ENCODE data around the gene CDKAL1.
"Not testable (repeated sequence)": the region's sequence is repeated elsewhere in the genome, so short reads cannot be mapped to it uniquely, and the experiment has no call there.

Gene CDKAL1

DNA sequence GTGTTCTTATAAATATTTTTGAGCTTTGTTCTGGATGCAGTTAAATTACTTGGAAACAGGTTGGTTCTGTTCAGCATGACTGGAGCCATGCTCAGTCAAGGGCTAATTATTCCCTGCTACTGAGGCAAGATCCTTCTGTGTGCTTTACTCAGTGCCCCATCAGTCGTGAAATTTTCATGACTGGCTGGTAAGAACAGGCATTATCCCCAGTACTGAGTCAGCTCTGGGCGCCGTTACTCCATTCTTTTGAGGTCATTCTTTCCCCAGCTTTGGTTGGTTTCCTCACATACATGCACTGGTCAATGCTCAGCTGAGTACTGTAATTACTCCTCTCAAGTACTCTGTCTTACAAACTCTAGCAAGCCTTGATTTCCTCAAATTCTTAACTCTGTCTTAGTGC is 71.3 kb downstream of the CDKAL1 start:
- TF ChIP-seq YY1 (IDR thresholded peaks at IDR 0.05; ENCODE audit: insufficient read depth, insufficient read length) (no peak), SUZ12 (IDR thresholded peaks at IDR 0.05; ENCODE audit: extremely low read depth, insufficient read depth, insufficient read length) (no peak), ZNF274 (IDR thresholded peaks at IDR 0.05; ENCODE audit: low read depth, low read length) (no peak)
- Histone ChIP-seq H3K4me1 (ENCODE audit: insufficient read depth, insufficient read length) (no peaks in the 10 kb centered on the region), H3K9ac (ENCODE audit: insufficient read length, low read depth) (no peak overlapping the region), H3K9me3 (ENCODE audit: insufficient read depth, low read length) (no peaks in the 10 kb centered on the region), H3K4me3 (ENCODE audit: insufficient read length, low read depth) (no peak overlapping the region), H3K27me3 (ENCODE audit: insufficient read depth, insufficient read length) (no peaks in the 10 kb centered on the region), H3K36me3 (ENCODE audit: insufficient read depth, insufficient read length, low read length) (no peaks in the 10 kb centered on the region)
- no peak for DNase-seq (ENCODE audit: low read depth, low spot score)

DNA sequence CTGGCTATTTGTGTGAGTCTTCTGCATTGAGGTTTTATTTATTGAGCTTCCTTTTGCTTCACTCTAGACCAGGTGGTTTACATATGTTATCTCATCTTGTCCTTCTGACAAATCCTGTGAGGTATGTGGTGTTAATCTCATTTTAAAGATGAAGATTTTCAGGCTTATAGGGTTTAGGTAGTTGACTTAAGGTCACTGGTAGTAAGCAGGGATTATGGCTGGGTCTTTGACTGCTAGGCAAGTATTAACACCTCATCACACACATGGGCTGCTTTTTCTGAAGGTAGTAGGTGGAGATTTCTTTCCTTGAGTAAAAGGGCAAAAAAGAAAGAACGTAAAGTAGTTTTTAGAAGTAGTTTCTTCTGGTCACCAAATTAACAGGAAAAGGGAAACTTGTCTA is 72.6 kb downstream of the CDKAL1 start:
- no peak overlapping the region for H3K9ac ChIP-seq (ENCODE audit: insufficient read length, low read depth)
- no peak for DNase-seq (ENCODE audit: low read depth, low spot score)
- H3K27me3 ChIP-seq (ENCODE audit: insufficient read depth, insufficient read length) = no peaks in the 10 kb centered on the region
- H3K9me3 ChIP-seq (ENCODE audit: insufficient read depth, low read length) = no peaks in the 10 kb centered on the region
- no peaks in the 10 kb centered on the region for H3K4me1 ChIP-seq (ENCODE audit: insufficient read depth, insufficient read length)
- TF ChIP-seq YY1 (IDR thresholded peaks at IDR 0.05; ENCODE audit: insufficient read depth, insufficient read length) (no peak), ZNF274 (IDR thresholded peaks at IDR 0.05; ENCODE audit: low read depth, low read length) (no peak), SUZ12 (IDR thresholded peaks at IDR 0.05; ENCODE audit: extremely low read depth, insufficient read depth, insufficient read length) (no peak)
- H3K4me3 ChIP-seq (ENCODE audit: insufficient read length, low read depth) = no peak overlapping the region
- no peaks in the 10 kb centered on the region for H3K36me3 ChIP-seq (ENCODE audit: insufficient read depth, insufficient read length, low read length)

DNA sequence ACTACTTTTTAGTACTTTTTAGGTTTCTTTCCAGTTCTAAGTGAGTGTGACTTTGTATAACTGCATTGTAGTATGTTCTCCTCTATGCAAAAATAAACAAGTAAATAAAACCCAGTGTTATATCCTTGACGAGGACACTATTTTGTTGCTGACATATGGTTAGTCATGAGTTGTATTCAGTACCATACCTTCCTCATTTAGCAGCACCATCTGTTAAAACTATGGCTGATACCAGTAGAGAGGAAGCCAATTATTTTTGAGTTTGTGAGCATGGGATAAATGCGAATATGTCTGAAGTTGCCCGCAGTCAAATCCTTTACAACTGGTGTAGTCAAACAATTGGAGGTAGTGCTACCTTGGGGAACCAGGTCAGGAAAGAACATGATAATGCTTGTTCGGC is 74.1 kb downstream of the CDKAL1 start:
- no peaks in the 10 kb centered on the region for H3K36me3 ChIP-seq (ENCODE audit: insufficient read depth, insufficient read length, low read length)
- DNase-seq (ENCODE audit: low read depth, low spot score) = no peak
- no peaks in the 10 kb centered on the region for H3K27me3 ChIP-seq (ENCODE audit: insufficient read depth, insufficient read length)
- H3K4me3 ChIP-seq (ENCODE audit: insufficient read length, low read depth) = no peak overlapping the region
- TF ChIP-seq SUZ12 (IDR thresholded peaks at IDR 0.05; ENCODE audit: extremely low read depth, insufficient read depth, insufficient read length) (no peak), YY1 (IDR thresholded peaks at IDR 0.05; ENCODE audit: insufficient read depth, insufficient read length) (no peak), ZNF274 (IDR thresholded peaks at IDR 0.05; ENCODE audit: low read depth, low read length) (no peak)
- H3K9ac ChIP-seq (ENCODE audit: insufficient read length, low read depth) = no peak overlapping the region
- H3K4me1 ChIP-seq (ENCODE audit: insufficient read depth, insufficient read length) = no peaks in the 10 kb centered on the region
- no peaks in the 10 kb centered on the region for H3K9me3 ChIP-seq (ENCODE audit: insufficient read depth, low read length)

DNA sequence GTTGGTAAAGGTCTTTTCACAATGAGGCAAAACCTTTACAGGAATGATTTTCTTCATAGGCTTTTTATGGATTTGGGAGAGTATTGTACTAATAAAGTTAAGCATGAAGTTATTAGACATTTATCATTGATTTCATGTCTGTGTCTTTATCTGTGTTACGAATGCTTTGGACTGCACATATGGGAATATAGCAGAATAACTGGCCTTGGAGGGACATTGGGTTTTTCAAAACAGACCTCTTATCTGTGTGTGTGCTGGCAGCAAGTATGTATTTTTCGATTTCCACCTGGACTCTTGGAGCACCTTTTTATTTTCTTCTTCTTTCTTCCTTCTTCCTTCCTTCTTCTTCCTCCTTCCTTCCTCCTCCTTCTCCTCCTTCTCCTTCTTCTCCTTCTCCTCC is 74.6 kb downstream of the CDKAL1 start:
- no peaks in the 10 kb centered on the region for H3K9me3 ChIP-seq (ENCODE audit: insufficient read depth, low read length)
- no peak overlapping the region for H3K9ac ChIP-seq (ENCODE audit: insufficient read length, low read depth)
- TF ChIP-seq SUZ12 (IDR thresholded peaks at IDR 0.05; ENCODE audit: extremely low read depth, insufficient read depth, insufficient read length) (no peak), ZNF274 (IDR thresholded peaks at IDR 0.05; ENCODE audit: low read depth, low read length) (no peak), YY1 (IDR thresholded peaks at IDR 0.05; ENCODE audit: insufficient read depth, insufficient read length) (no peak)
- H3K4me3 ChIP-seq (ENCODE audit: insufficient read length, low read depth) = no peak overlapping the region
- no peak for DNase-seq (ENCODE audit: low read depth, low spot score)
- no peaks in the 10 kb centered on the region for H3K27me3 ChIP-seq (ENCODE audit: insufficient read depth, insufficient read length)
- H3K4me1 ChIP-seq (ENCODE audit: insufficient read depth, insufficient read length) = no peaks in the 10 kb centered on the region
- no peaks in the 10 kb centered on the region for H3K36me3 ChIP-seq (ENCODE audit: insufficient read depth, insufficient read length, low read length)

DNA sequence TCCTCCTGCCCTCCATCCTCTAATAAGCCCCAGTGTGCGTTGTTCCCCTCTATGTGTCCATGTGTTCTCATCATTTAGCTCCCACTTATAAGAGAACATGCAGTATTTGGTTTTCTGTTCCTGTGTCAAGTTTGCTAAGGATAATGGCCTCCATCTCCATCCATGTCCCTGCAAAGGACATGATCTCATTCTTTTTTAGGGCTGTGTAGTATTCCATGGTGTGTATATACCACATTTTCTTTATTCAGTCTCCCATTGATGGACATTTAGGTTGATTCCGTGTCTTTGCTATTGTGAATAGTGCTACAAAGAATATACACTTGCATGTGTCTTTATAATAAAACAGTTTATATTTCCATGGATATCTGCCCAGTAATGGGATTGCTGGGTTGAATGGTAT is 75.7 kb downstream of the CDKAL1 start:
- H3K9me3 ChIP-seq (ENCODE audit: insufficient read depth, low read length); H3K9ac ChIP-seq (ENCODE audit: insufficient read length, low read depth); H3K27me3 ChIP-seq (ENCODE audit: insufficient read depth, insufficient read length); H3K36me3 ChIP-seq (ENCODE audit: insufficient read depth, insufficient read length, low read length); H3K4me3 ChIP-seq (ENCODE audit: insufficient read length, low read depth); DNase-seq (ENCODE audit: low read depth, low spot score); H3K4me1 ChIP-seq (ENCODE audit: insufficient read depth, insufficient read length): not testable (repeated sequence)

DNA sequence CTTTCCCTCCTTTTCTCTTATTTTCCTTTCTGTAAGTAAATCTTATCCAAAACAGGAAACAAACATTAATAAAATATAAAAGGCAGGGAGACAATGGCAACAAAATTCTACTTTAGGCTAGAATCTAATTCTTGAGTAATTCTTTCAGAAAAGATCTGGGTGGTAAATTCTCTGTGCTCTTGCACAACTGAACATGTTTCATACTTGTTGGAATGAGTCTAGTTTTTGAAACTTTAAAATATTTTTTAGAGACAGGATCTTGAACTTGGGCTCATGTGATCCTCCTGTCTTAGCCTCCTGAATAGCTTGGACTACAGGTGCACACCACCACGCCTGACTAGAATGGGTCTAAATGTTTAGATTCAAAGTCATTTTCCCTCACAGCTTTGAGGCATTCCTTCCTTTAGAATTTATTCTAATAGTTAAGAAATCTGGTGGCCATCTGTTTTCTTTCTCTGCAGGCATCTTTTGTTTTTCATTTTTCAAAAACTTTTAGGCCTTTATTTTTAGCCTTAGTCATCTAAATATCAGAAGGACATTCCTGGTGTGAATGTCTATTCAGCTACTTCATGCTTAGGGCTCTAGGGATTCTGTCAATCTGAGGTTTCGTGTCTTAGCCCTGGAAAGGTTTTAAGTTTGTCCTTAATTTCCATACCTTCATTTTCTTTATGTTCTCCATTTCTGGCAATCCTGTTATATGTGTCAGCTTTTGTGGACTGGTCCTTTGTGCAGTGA is 76.5 kb downstream of the CDKAL1 start:
- Histone ChIP-seq H3K9me3 (ENCODE audit: insufficient read depth, low read length) (no peaks in the 10 kb centered on the region), H3K36me3 (ENCODE audit: insufficient read depth, insufficient read length, low read length) (no peaks in the 10 kb centered on the region), H3K9ac (ENCODE audit: insufficient read length, low read depth) (no peak overlapping the region), H3K27me3 (ENCODE audit: insufficient read depth, insufficient read length) (no peaks in the 10 kb centered on the region), H3K4me1 (ENCODE audit: insufficient read depth, insufficient read length) (no peaks in the 10 kb centered on the region), H3K4me3 (ENCODE audit: insufficient read length, low read depth) (no peak overlapping the region)
- TF ChIP-seq SUZ12 (IDR thresholded peaks at IDR 0.05; ENCODE audit: extremely low read depth, insufficient read depth, insufficient read length) (no peak), YY1 (IDR thresholded peaks at IDR 0.05; ENCODE audit: insufficient read depth, insufficient read length) (no peak), ZNF274 (IDR thresholded peaks at IDR 0.05; ENCODE audit: low read depth, low read length) (no peak)
- DNase-seq (ENCODE audit: low read depth, low spot score) = no peak

DNA sequence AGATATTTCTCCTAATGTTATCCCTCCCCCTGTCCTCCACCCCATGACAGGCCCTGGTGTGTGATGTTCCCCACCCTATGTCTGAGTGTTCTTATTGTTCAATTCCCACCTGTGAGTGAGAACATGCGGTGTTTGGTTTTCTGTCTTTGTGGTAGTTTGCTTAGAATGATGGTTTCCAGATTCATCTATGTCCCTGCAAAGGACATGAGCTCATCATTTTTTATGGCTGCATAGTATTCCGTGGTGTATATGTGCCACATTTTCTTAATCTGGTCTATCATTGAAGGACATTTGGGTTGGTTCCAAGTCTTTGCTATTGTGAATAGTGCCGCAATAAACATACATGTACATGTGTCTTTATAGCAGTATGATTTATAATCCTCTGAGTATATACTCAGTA is 83.3 kb downstream of the CDKAL1 start:
- not testable (repeated sequence) for H3K4me3 ChIP-seq (ENCODE audit: insufficient read length, low read depth); H3K4me1 ChIP-seq (ENCODE audit: insufficient read depth, insufficient read length); H3K27me3 ChIP-seq (ENCODE audit: insufficient read depth, insufficient read length); H3K36me3 ChIP-seq (ENCODE audit: insufficient read depth, insufficient read length, low read length); H3K9ac ChIP-seq (ENCODE audit: insufficient read length, low read depth); H3K9me3 ChIP-seq (ENCODE audit: insufficient read depth, low read length); DNase-seq (ENCODE audit: low read depth, low spot score)

DNA sequence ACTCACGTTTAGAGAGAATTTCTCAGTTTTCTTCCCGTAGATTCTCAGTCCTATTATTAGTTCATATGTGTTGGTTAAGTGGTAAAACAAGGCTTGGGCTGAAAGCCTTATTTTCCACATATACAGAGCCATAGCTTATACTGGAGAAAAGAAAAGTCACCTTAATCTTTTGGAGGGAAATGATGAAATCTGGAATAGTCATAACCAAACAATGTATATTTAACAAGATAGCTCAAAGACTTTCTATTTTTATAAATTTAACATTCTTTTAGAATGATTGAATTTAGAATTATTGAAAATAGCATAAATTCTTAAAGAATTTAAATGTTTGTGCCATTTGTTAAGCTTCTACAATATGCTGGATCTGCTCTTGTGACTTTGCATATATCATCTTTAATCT is 85.8 kb downstream of the CDKAL1 start:
- no peaks in the 10 kb centered on the region for H3K4me1 ChIP-seq (ENCODE audit: insufficient read depth, insufficient read length)
- TF ChIP-seq SUZ12 (IDR thresholded peaks at IDR 0.05; ENCODE audit: extremely low read depth, insufficient read depth, insufficient read length) (no peak), ZNF274 (IDR thresholded peaks at IDR 0.05; ENCODE audit: low read depth, low read length) (no peak), YY1 (IDR thresholded peaks at IDR 0.05; ENCODE audit: insufficient read depth, insufficient read length) (no peak)
- H3K9me3 ChIP-seq (ENCODE audit: insufficient read depth, low read length) = no peaks in the 10 kb centered on the region
- no peak overlapping the region for H3K4me3 ChIP-seq (ENCODE audit: insufficient read length, low read depth)
- H3K36me3 ChIP-seq (ENCODE audit: insufficient read depth, insufficient read length, low read length) = no peaks in the 10 kb centered on the region
- no peaks in the 10 kb centered on the region for H3K27me3 ChIP-seq (ENCODE audit: insufficient read depth, insufficient read length)
- H3K9ac ChIP-seq (ENCODE audit: insufficient read length, low read depth) = no peak overlapping the region
- DNase-seq (ENCODE audit: low read depth, low spot score) = no peak
